Stimulated activated memory B cell treated with anti-CD40 and anti-IgM and Interleukin-4, amounts not matched to agents 10 μg/mL and 1 μg/mL and 100 μg/mL, for 72 hours (primary cell): ENCODE results near the gene TIMM23.
"Not testable (repeated sequence)": the region's sequence is repeated elsewhere in the genome, so short reads cannot be mapped to it uniquely, and the experiment has no call there.

ENCODE experiments used
- ATAC-seq: fragments of 150-1000 bp; cut with Tn5 transposase; 2 replicates; pipeline ENCODE4 v1.10.0; 2021
- H3K27ac Mint-ChIP-seq: one replicate; pipeline ENCODE4 v1.8.0; 2022; ENCODE audit warnings: mild to moderate bottlenecking, mixed read lengths
- H3K27me3 Mint-ChIP-seq: one replicate; pipeline ENCODE4 v1.8.0; 2022; ENCODE audit warnings: mixed read lengths
- H3K36me3 Mint-ChIP-seq: one replicate; pipeline ENCODE4 v1.8.0; 2022; ENCODE audit warnings: mixed read lengths
- H3K4me1 Mint-ChIP-seq: one replicate; pipeline ENCODE4 v1.8.0; 2022; ENCODE audit warnings: mixed read lengths
- H3K4me3 Mint-ChIP-seq: one replicate; pipeline ENCODE4 v1.8.0; 2022; ENCODE audit warnings: mild to moderate bottlenecking, moderate library complexity, mixed read lengths
- H3K9me3 Mint-ChIP-seq: one replicate; pipeline ENCODE4 v1.8.0; 2022; ENCODE audit warnings: mixed read lengths

TIMM23 gene

GRCh38 chr10:45974041-45974440, 1.8 kb downstream of the TIMM23 start:
- peak overlapping the region; percentile 97 for H3K4me3 Mint-ChIP-seq
- not testable (repeated sequence) for H3K27me3 Mint-ChIP-seq, H3K9me3 Mint-ChIP-seq, ATAC-seq, H3K36me3 Mint-ChIP-seq
- peaks cover 42% of the 10 kb centered on the region for H3K4me1 Mint-ChIP-seq
- peak overlapping the region; percentile 44 for H3K27ac Mint-ChIP-seq

DNA sequence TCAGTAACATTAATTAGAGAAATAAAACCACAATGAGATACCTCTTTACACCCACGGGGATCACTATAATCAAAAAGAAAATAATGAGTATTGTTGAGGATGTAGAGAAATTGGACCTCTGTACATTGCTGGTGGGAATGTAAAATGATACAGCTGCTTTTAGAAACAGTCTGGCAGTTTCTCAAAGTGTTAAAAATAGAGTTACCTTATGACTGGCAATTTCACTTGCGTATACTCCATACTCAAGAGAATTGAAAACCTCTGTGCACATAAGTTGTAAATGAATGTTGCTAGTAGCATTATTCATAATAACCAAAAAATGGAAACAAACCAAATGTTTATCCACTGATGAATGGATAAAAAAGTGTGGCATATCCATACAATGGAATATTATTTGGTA, 6.3 kb downstream of the TIMM23 start:
- not testable (repeated sequence) for H3K27ac Mint-ChIP-seq, H3K9me3 Mint-ChIP-seq, ATAC-seq, H3K36me3 Mint-ChIP-seq, H3K27me3 Mint-ChIP-seq, H3K4me3 Mint-ChIP-seq
- peaks cover 12% of the 10 kb centered on the region for H3K4me1 Mint-ChIP-seq

- not testable (repeated sequence) for H3K4me3 Mint-ChIP-seq, H3K27me3 Mint-ChIP-seq, H3K27ac Mint-ChIP-seq, H3K9me3 Mint-ChIP-seq, H3K4me1 Mint-ChIP-seq, ATAC-seq, H3K36me3 Mint-ChIP-seq
These were observed 9.1 kb downstream of the TIMM23 start for GRCh38 chr10:45981367-45981766.

DNA sequence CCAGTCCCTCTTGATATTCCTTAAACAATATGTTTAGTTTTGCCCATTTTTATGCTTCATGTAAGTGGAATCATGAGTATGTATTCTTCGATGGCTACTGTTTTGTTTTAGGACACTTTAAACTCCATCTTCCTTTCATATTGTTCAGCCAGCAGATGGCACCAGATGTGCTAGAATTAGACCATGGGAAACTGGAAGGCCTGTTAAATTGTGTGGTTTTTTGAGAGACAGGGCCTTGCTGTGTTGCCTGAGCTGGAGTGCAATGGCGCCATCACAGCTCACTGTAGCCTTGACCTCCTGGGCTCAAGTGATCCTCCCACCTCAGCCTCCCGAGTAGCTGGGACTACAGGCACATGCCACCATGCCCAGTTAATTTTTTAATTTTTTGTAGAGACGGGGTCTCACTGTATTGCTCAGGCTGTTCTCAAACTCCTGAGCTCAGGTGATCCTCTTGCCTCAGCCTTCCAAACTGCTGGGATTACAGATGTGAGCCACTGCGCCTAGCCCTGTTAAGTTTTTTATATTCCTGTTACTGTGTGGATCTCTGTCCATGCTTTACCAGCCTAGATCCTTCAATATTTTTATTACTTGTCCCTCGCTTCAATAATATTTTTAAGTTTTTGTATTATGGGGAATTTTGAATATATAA, 11.4 kb downstream of the TIMM23 start:
- H3K36me3 Mint-ChIP-seq, H3K4me1 Mint-ChIP-seq, ATAC-seq, H3K9me3 Mint-ChIP-seq, H3K27me3 Mint-ChIP-seq, H3K27ac Mint-ChIP-seq, H3K4me3 Mint-ChIP-seq: not testable (repeated sequence)

- ATAC-seq, H3K9me3 Mint-ChIP-seq, H3K27me3 Mint-ChIP-seq, H3K4me1 Mint-ChIP-seq, H3K27ac Mint-ChIP-seq, H3K4me3 Mint-ChIP-seq: not testable (repeated sequence)
- peaks cover 14% of the 10 kb centered on the region for H3K36me3 Mint-ChIP-seq
These were observed 12.2 kb downstream of the TIMM23 start for GRCh38 chr10:45984473-45984872.

DNA sequence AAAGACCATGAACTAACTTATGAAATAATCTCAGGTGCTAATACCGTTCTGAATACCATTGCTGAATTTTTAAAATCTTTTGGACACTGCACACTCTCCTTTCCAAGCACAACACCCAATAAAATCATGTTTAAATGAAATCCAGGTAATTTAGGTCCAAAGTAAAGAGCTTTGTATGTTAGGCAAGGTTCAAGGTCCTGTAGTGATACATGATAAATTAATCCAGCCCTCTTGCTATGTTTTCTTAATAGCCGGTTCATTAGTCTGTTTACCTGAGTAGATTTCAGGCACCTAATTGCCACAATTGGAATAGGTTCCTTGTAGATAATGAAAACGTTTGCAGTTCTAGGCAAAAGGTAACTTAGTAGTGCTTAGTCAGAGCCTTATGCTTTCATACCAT, 13.3 kb downstream of the TIMM23 start:
- not testable (repeated sequence) for H3K4me1 Mint-ChIP-seq, H3K4me3 Mint-ChIP-seq, ATAC-seq, H3K27ac Mint-ChIP-seq, H3K9me3 Mint-ChIP-seq, H3K27me3 Mint-ChIP-seq
- peaks cover 14% of the 10 kb centered on the region for H3K36me3 Mint-ChIP-seq

- Mint-ChIP-seq H3K27me3 (no peaks in the 10 kb centered on the region), H3K36me3 (peaks cover 61% of the 10 kb centered on the region), H3K4me3 (no peak overlapping the region), H3K4me1 (no peaks in the 10 kb centered on the region), H3K27ac (no peak overlapping the region), H3K9me3 (peaks cover 3% of the 10 kb centered on the region)
- ATAC-seq, result no peak
These were observed 25.3 kb downstream of the TIMM23 start for GRCh38 chr10:45997557-45997956.

- Mint-ChIP-seq H3K36me3 (peaks cover 59% of the 10 kb centered on the region), H3K27ac (no peak overlapping the region), H3K4me1 (no peaks in the 10 kb centered on the region), H3K9me3 (peaks cover 3% of the 10 kb centered on the region), H3K4me3 (no peak overlapping the region), H3K27me3 (no peaks in the 10 kb centered on the region)
- ATAC-seq, result no peak
These were observed 25.9 kb downstream of the TIMM23 start for GRCh38 chr10:45997994-45998763.

GRCh38 chr10:45999955-46000354, 27.7 kb downstream of the TIMM23 start:
- not testable (repeated sequence) for H3K4me3 Mint-ChIP-seq, ATAC-seq, H3K4me1 Mint-ChIP-seq, H3K27me3 Mint-ChIP-seq, H3K9me3 Mint-ChIP-seq, H3K27ac Mint-ChIP-seq
- peaks cover 57% of the 10 kb centered on the region for H3K36me3 Mint-ChIP-seq

- no peak overlapping the region for H3K27ac Mint-ChIP-seq
- H3K4me1 Mint-ChIP-seq, result no peaks in the 10 kb centered on the region
These were observed 28.2 kb downstream of the TIMM23 start for GRCh38 chr10:46000538-46000937.

GRCh38 chr10:46001187-46001756, 29.0 kb downstream of the TIMM23 start:
- Mint-ChIP-seq H3K4me1 (no peaks in the 10 kb centered on the region), H3K27ac (no peak overlapping the region), H3K9me3 (peaks cover 3% of the 10 kb centered on the region), H3K27me3 (no peaks in the 10 kb centered on the region), H3K36me3 (peaks cover 61% of the 10 kb centered on the region), H3K4me3 (no peak overlapping the region)
- ATAC-seq, result no peak

More at GRCh38 chr10:46000538-46000937, 28.2 kb downstream of the TIMM23 start:
- Mint-ChIP-seq H3K36me3 (peaks cover 57% of the 10 kb centered on the region), H3K9me3 (peaks cover 3% of the 10 kb centered on the region), H3K27me3 (no peaks in the 10 kb centered on the region), H3K4me3 (no peak overlapping the region)
- no peak for ATAC-seq

GRCh38 chr10:46002189-46002687, 29.9 kb downstream of the TIMM23 start:
- H3K4me1 Mint-ChIP-seq, H3K27me3 Mint-ChIP-seq, ATAC-seq, H3K27ac Mint-ChIP-seq, H3K4me3 Mint-ChIP-seq, H3K9me3 Mint-ChIP-seq: not testable (repeated sequence)
- H3K36me3 Mint-ChIP-seq, result peaks cover 64% of the 10 kb centered on the region

DNA sequence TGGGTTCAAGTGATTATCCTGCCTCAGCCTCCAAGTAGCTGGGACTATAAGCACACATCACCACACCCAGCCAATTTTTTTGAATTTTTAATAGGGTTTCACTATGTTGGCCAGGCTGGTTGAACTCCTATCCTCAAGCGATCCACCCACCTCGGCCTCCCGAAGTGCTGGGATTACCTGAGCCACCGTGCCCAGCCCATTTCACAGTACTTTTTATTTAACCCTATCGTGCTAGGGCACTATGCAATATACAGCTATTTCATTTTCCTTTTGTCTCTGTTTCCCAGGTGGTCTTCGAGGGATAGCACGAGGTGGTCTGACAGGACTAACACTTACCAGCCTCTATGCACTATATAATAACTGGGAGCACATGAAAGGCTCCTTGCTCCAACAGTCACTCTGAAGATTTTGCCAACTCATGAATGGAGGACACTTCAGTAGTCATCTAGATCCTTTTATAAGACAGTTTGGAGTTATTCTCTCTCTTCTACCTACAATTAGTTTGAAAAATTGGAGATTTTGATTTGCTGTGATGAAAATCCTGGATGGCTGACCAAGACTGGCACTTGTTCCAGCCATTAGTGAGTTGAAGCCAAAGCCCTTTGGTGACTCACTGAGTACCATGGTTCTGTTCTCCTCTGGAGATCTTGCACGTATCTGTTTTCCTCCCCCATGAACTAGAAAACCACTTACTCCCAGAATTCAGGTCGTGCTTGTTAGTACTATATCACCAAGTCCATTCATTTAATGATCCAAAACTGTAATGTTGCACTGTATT, 30.8 kb downstream of the TIMM23 start:
- H3K27me3 Mint-ChIP-seq, result no peaks in the 10 kb centered on the region
- no peak overlapping the region for H3K27ac Mint-ChIP-seq
- peaks cover 3% of the 10 kb centered on the region for H3K9me3 Mint-ChIP-seq
- no peak overlapping the region for H3K4me3 Mint-ChIP-seq
- H3K4me1 Mint-ChIP-seq, result no peaks in the 10 kb centered on the region
- peaks cover 60% of the 10 kb centered on the region for H3K36me3 Mint-ChIP-seq
- ATAC-seq, result no peak

GRCh38 chr10:46004963-46005362, 32.7 kb downstream of the TIMM23 start:
- Mint-ChIP-seq H3K36me3 (peaks cover 49% of the 10 kb centered on the region), H3K9me3 (no peaks in the 10 kb centered on the region), H3K27me3 (no peaks in the 10 kb centered on the region), H3K27ac (no peak overlapping the region), H3K4me1 (no peaks in the 10 kb centered on the region), H3K4me3 (no peak overlapping the region)
- no peak for ATAC-seq

DNA sequence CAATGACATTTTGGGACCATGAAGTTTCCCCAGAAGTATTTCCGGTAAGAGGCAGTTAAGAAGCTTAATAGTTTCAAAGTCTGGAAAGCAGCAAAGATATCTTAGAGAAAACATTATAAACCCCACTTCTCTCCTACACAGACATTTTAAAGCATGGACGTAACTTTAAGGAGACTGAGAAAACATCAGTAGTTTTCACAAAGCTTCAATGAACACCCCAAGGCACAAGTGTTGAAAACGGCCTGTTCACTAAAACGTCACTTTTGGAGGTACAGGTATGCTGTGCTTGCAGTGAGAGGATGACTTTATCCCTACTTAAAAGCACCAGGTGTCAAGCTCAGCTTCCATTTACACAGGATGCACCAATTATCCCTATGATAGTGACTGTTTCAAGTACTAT, 33.1 kb downstream of the TIMM23 start:
- Mint-ChIP-seq H3K27ac (no peak overlapping the region), H3K4me3 (no peak overlapping the region), H3K27me3 (no peaks in the 10 kb centered on the region), H3K36me3 (peaks cover 44% of the 10 kb centered on the region), H3K4me1 (no peaks in the 10 kb centered on the region), H3K9me3 (no peaks in the 10 kb centered on the region)
- no peak for ATAC-seq
